ENCODE measurements around the gene FOXD4. TPM values are rescaled to one million over a fixed set of nuclear protein-coding genes. Genes with fewer than 3 reads are reported as not detected.
"Not testable (repeated sequence)": the region's sequence is repeated elsewhere in the genome, so short reads cannot be mapped to it uniquely, and the experiment has no call there.

Gene FOXD4
- total RNA-seq, 1 donor from 2014 or later: 0.55 TPM

DNA sequence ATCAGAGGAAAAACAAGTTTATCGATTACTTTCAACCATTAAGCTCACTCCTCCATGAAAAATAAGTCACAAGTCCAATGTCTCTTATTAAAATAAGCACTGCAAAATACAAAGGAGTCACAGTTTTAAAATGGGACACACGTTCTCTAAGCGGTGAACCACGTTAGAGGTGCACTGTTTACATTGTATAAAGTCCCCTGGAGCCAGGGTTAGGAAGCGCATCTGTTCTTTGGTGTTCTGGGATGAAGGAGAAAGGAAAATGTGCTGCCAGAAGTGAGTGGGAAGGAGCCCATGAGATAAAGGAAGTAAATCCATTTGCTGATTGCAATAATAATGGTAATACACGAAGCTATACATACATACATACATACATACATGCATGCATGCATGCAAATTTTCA, 30.4 kb downstream of the FOXD4 start:
- intact Hi-C loops (cut with micrococcal nuclease); ATAC-seq (ENCODE audit: low read depth); CTCF ChIA-PET; H3K9me3 Mint-ChIP-seq; DNase-seq; H3K36me3 Mint-ChIP-seq (ENCODE audit: low read depth); H3K27me3 Mint-ChIP-seq; H3K4me3 Mint-ChIP-seq; POLR2A ChIA-PET; H3K4me1 Mint-ChIP-seq; H3K27ac Mint-ChIP-seq: not testable (repeated sequence)

- POLR2A ChIA-PET; H3K27ac Mint-ChIP-seq; H3K9me3 Mint-ChIP-seq; H3K4me1 Mint-ChIP-seq; intact Hi-C loops (cut with micrococcal nuclease); CTCF ChIA-PET; ATAC-seq (ENCODE audit: low read depth); H3K4me3 Mint-ChIP-seq; H3K36me3 Mint-ChIP-seq (ENCODE audit: low read depth); H3K27me3 Mint-ChIP-seq; DNase-seq: not testable (repeated sequence)
These were observed 31.1 kb downstream of the FOXD4 start for GRCh38 chr9:87105-87504.

DNA sequence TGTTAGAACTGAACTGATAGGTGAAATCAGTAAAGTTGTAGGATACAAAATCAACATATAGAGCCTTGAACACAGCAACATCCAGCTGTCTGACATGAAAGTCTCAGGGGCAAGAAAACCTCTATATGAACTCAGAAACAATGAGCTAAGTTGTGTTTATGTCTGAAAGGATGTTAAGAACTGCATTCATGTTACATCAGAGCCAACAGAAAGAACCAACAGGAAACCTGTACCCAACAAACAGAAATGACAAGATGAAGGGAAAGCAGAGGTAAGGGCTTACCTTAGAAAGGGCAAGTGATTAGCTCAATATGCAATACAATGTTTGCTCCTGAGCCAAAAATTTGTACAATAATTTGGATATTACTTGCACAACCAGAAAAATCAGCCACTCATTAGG, 31.5 kb downstream of the FOXD4 start:
- H3K36me3 Mint-ChIP-seq (ENCODE audit: low read depth); H3K4me1 Mint-ChIP-seq; intact Hi-C loops (cut with micrococcal nuclease); ATAC-seq (ENCODE audit: low read depth); H3K9me3 Mint-ChIP-seq; H3K27me3 Mint-ChIP-seq; CTCF ChIA-PET; DNase-seq; H3K27ac Mint-ChIP-seq; POLR2A ChIA-PET; H3K4me3 Mint-ChIP-seq: not testable (repeated sequence)

DNA sequence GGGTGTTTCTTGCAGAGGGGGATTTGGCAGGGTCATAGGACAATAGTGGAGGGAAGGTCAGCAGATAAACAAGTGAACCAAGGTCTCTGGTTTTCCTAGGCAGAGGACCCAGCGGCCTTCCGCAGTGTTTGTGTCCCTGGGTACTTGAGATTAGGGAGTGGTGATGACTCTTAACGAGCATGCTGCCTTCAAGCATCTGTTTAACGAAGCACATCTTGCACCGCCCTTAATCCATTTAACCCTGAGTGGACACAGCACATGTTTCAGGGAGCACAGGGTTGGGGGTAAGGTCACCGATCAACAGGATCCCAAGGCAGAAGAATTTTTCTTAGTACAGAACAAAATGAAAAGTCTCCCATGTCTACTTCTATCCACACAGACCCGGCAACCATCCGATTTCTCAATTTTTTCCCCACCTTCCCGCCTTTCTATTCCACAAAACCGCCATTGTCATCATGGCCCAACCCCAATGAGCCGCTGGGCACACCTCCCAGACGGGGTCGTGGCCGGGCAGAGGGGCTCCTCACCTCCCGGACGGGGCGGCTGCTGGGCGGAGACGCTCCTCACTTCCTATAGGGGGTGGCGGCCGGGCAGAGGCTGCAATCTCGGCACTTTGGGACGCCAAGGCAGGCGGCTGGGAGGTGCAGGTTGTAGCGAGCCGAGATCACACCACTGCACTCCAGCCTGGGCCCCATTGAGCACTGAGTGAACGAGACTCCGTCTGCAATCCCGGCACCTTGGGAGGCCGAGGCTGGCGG, 35.1 kb downstream of the FOXD4 start:
- DNase-seq; intact Hi-C loops (cut with micrococcal nuclease); ATAC-seq (ENCODE audit: low read depth); H3K9me3 Mint-ChIP-seq; H3K36me3 Mint-ChIP-seq (ENCODE audit: low read depth); H3K4me3 Mint-ChIP-seq; CTCF ChIA-PET; H3K27ac Mint-ChIP-seq; POLR2A ChIA-PET; H3K4me1 Mint-ChIP-seq: not testable (repeated sequence)
- peaks cover 10% of the 10 kb centered on the region for H3K27me3 Mint-ChIP-seq

DNA sequence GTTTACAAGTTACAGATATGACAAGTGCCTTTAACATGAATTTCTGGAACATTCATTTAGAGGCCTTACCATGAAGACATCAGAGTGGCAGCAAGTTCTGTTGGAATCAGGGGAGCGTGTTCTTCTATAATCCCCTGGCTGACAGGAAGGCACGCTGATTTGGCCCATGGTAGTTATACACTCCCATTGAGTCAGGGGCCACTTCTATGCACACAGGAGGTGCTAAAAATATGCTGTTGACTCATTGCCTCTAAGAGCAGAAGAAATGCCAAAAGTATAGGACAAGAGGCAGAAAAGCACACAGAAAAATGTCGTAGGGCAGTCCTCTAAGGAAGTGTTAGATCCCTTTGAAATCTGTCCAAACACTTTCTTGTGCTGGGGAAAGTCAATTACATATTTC, 39.9 kb downstream of the FOXD4 start:
- CTCF ChIA-PET; H3K9me3 Mint-ChIP-seq; H3K36me3 Mint-ChIP-seq (ENCODE audit: low read depth); H3K4me3 Mint-ChIP-seq; DNase-seq; POLR2A ChIA-PET; intact Hi-C loops (cut with micrococcal nuclease); H3K27ac Mint-ChIP-seq; ATAC-seq (ENCODE audit: low read depth); H3K4me1 Mint-ChIP-seq: not testable (repeated sequence)
- H3K27me3 Mint-ChIP-seq: peaks cover 11% of the 10 kb centered on the region

DNA sequence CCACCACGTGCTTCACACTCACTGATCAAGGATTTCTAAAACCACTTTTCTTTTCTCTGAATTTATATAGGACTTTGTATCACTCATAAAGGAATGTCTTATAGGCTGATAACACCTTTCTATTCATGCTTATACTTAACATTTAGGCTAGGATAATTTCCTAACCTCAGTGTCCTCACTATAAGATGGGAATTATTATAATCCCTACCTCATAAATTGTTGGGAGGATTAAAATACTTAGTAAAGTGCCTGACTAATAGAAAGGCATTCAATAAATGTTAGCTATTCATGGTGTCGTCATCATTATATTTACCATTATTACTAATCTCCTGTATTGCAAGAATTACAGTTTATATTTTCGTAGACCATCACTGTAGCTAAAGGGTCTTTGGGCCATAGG, 41.8 kb downstream of the FOXD4 start:
- H3K27ac Mint-ChIP-seq; POLR2A ChIA-PET; CTCF ChIA-PET; H3K4me1 Mint-ChIP-seq; H3K36me3 Mint-ChIP-seq (ENCODE audit: low read depth); H3K27me3 Mint-ChIP-seq; H3K9me3 Mint-ChIP-seq; DNase-seq; intact Hi-C loops (cut with micrococcal nuclease); ATAC-seq (ENCODE audit: low read depth); H3K4me3 Mint-ChIP-seq: not testable (repeated sequence)

DNA sequence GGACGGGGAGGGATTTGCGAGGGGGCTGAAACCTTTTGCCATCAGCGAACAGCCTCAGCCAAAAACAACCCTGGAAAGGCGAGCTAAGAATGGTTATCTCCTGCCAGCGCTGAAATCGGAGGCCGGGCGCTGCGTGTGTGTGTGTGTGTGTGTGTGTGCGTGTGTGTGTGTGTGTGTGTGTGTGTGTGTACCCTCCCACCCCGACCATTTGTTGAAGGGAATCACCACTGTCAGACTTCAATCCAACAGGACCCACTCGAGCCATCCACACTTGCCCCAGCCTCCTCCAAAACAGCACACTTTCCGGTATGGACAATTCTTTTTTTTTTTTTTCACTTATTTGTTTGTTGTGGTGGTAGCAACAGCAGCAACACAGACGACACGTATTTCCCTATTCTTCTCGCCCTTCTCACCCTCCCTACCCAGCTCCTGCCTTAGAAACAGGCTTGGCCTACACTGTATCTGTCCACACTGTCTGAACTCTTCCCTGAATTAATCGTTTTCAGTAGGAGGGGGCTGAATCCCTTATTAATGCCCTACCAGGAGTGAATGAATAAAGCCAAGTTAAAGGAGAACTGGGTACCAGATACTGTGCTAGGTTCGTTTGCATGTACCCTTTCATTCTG, 44.2 kb downstream of the FOXD4 start:
- DNase-seq; POLR2A ChIA-PET; H3K36me3 Mint-ChIP-seq (ENCODE audit: low read depth); H3K27ac Mint-ChIP-seq; H3K4me1 Mint-ChIP-seq; CTCF ChIA-PET; H3K27me3 Mint-ChIP-seq; H3K9me3 Mint-ChIP-seq; intact Hi-C loops (cut with micrococcal nuclease); ATAC-seq (ENCODE audit: low read depth): not testable (repeated sequence)
- H3K4me3 Mint-ChIP-seq: peak overlapping the region; percentile 52

- H3K36me3 Mint-ChIP-seq (ENCODE audit: low read depth); H3K27me3 Mint-ChIP-seq; H3K9me3 Mint-ChIP-seq; H3K4me1 Mint-ChIP-seq; intact Hi-C loops (cut with micrococcal nuclease); CTCF ChIA-PET; DNase-seq; H3K27ac Mint-ChIP-seq; POLR2A ChIA-PET: not testable (repeated sequence)
- peak overlapping the region; percentile 52 for H3K4me3 Mint-ChIP-seq
- peak; percentile 18 for ATAC-seq (ENCODE audit: low read depth)
These were observed 44.9 kb downstream of the FOXD4 start for GRCh38 chr9:73076-73899.

Other genes starting within 250 kb of the FOXD4 start
- gene WASHC1, start 89.0 kb downstream of the FOXD4 start, total RNA-seq: 22.7 and 29.0 TPM in 2 replicates
- gene ZNG1A, start 60.6 kb upstream of the FOXD4 start, total RNA-seq: 58.8 and 67.2 TPM in 2 replicates
- 207 and 219 TPM in 2 replicates for gene DOCK8, start 96.4 kb upstream of the FOXD4 start, total RNA-seq